Islet of Langerhans (tissue), 1 donor: ENCODE data around the gene BBLN.
"Not testable (repeated sequence)": the region's sequence is repeated elsewhere in the genome, so short reads cannot be mapped to it uniquely, and the experiment has no call there.

Experiments
- FAIRE-seq: peaks from one replicate; lab custom pipeline; 2011; peaks lifted over from hg19 to GRCh38; lab: Jason Lieb, UNC

The BBLN gene

GRCh38 chr9:128124873-128125579 is 35.0 kb upstream of the BBLN start:
- FAIRE-seq = no peak

GRCh38 chr9:128125580-128126354 is 34.3 kb upstream of the BBLN start:
- FAIRE-seq = no peak

GRCh38 chr9:128127568-128127989 is 32.5 kb upstream of the BBLN start, which contains the start of gene PTGES2:
Gene PTGES2 (minus strand): TSS chr9:128127729. CDS start chr9:128127717, 12 bp downstream.
- FAIRE-seq = no peak

- FAIRE-seq = no peak
Measured at GRCh38 chr9:128127990-128128835, 31.9 kb upstream of the BBLN start.

- no peak for FAIRE-seq
Measured at GRCh38 chr9:128128836-128129590, 31.1 kb upstream of the BBLN start.

- FAIRE-seq = not testable (repeated sequence)
Measured at GRCh38 chr9:128129976-128130590, 30.0 kb upstream of the BBLN start.

GRCh38 chr9:128130651-128131050 is 29.4 kb upstream of the BBLN start:
- not testable (repeated sequence) for FAIRE-seq

GRCh38 chr9:128131346-128131745 is 28.7 kb upstream of the BBLN start:
- not testable (repeated sequence) for FAIRE-seq

GRCh38 chr9:128132139-128132538 is 27.9 kb upstream of the BBLN start:
- FAIRE-seq = peak; percentile 98

- FAIRE-seq = not testable (repeated sequence)
Measured at GRCh38 chr9:128135561-128135960, 24.5 kb upstream of the BBLN start.

GRCh38 chr9:128136816-128137793 is 23.0 kb upstream of the BBLN start:
- no peak for FAIRE-seq

- FAIRE-seq = no peak
Measured at GRCh38 chr9:128138001-128138400, 22.1 kb upstream of the BBLN start.

GRCh38 chr9:128139621-128140020 is 20.4 kb upstream of the BBLN start:
- no peak for FAIRE-seq

GRCh38 chr9:128141604-128142003 is 18.5 kb upstream of the BBLN start:
- no peak for FAIRE-seq

GRCh38 chr9:128142061-128142460 is 18.0 kb upstream of the BBLN start:
- no peak for FAIRE-seq

GRCh38 chr9:128142596-128142995 is 17.5 kb upstream of the BBLN start:
- FAIRE-seq = no peak

- FAIRE-seq = no peak
Measured at GRCh38 chr9:128143525-128144238, 16.4 kb upstream of the BBLN start.

- FAIRE-seq = no peak
Measured at GRCh38 chr9:128144239-128145181, 15.6 kb upstream of the BBLN start.
